Effector memory CD4-positive, alpha-beta T cell (primary cell): ENCODE measurements around the gene KAZALD1.

Experiments used
- DNase-seq, 3 donors: peaks; one replicate each; pipeline ENCODE4 v3.0.0-alpha.2; 2020
- H3K27ac ChIP-seq: 2 replicates; pipeline ENCODE4 v1.7.0; 2013; ENCODE audit warnings: mild to moderate bottlenecking, low read length, moderate library complexity; ENCODE audit not compliant: insufficient read depth, poor library complexity, severe bottlenecking
- H3K27me3 ChIP-seq: replicated peaks from 2 replicates; pipeline ENCODE4 v1.7.0; 2013; ENCODE audit warnings: mild to moderate bottlenecking, low read length; ENCODE audit not compliant: insufficient read depth, control insufficient read depth, poor library complexity, severe bottlenecking
- H3K36me3 ChIP-seq: 2 replicates; pipeline ENCODE4 v1.7.0; 2013; ENCODE audit warnings: mild to moderate bottlenecking, low read length, moderate library complexity; ENCODE audit not compliant: control insufficient read depth, insufficient read depth
- H3K4me1 ChIP-seq: 2 replicates; pipeline ENCODE4 v1.7.0; 2013; ENCODE audit warnings: low read length, mild to moderate bottlenecking; ENCODE audit not compliant: control insufficient read depth, insufficient read depth, poor library complexity, severe bottlenecking
- H3K4me3 ChIP-seq: 2 replicates; pipeline ENCODE4 v1.7.0; 2013; ENCODE audit warnings: low read length, low read depth, mild to moderate bottlenecking; ENCODE audit not compliant: insufficient read depth, poor library complexity, severe bottlenecking
- H3K9me3 ChIP-seq: 2 replicates; pipeline ENCODE4 v1.7.0; 2013; ENCODE audit warnings: mild to moderate bottlenecking, low read length, moderate library complexity; ENCODE audit not compliant: control insufficient read depth

Gene KAZALD1

GRCh38 chr10:101103430-101103829 lies 41.6 kb downstream of the KAZALD1 start:
- no peaks in the 10 kb centered on the region for H3K9me3 ChIP-seq
- no peaks in the 10 kb centered on the region for H3K4me1 ChIP-seq
- H3K4me3 ChIP-seq: no peak overlapping the region
- no peak for DNase-seq
- H3K27me3 ChIP-seq: peaks cover 15% of the 10 kb centered on the region
- H3K27ac ChIP-seq: no peak overlapping the region
- no peaks in the 10 kb centered on the region for H3K36me3 ChIP-seq

GRCh38 chr10:101106351-101106750 lies 44.6 kb downstream of the KAZALD1 start:
- no peaks in the 10 kb centered on the region for H3K4me1 ChIP-seq
- H3K4me3 ChIP-seq: no peak overlapping the region
- no peak overlapping the region for H3K27ac ChIP-seq
- no peak for DNase-seq
- no peaks in the 10 kb centered on the region for H3K36me3 ChIP-seq
- peaks cover 9% of the 10 kb centered on the region for H3K27me3 ChIP-seq
- H3K9me3 ChIP-seq: no peaks in the 10 kb centered on the region

- Histone ChIP-seq H3K27ac (no peak overlapping the region), H3K27me3 (peaks cover 4% of the 10 kb centered on the region), H3K4me3 (no peak overlapping the region), H3K9me3 (no peaks in the 10 kb centered on the region), H3K4me1 (no peaks in the 10 kb centered on the region), H3K36me3 (no peaks in the 10 kb centered on the region)
- no peak for DNase-seq
These were observed 46.0 kb downstream of the KAZALD1 start for GRCh38 chr10:101107771-101108170.

GRCh38 chr10:101110856-101111523 lies 49.2 kb downstream of the KAZALD1 start:
- Histone ChIP-seq H3K4me1 (no peaks in the 10 kb centered on the region), H3K27ac (no peak overlapping the region), H3K36me3 (no peaks in the 10 kb centered on the region), H3K4me3 (no peak overlapping the region), H3K9me3 (no peaks in the 10 kb centered on the region), H3K27me3 (peaks cover 15% of the 10 kb centered on the region)
- no peak for DNase-seq

- no peaks in the 10 kb centered on the region for H3K4me1 ChIP-seq
- no peak for DNase-seq
- peaks cover 15% of the 10 kb centered on the region for H3K27me3 ChIP-seq
- no peaks in the 10 kb centered on the region for H3K36me3 ChIP-seq
- H3K27ac ChIP-seq: no peak overlapping the region
- no peak overlapping the region for H3K4me3 ChIP-seq
- H3K9me3 ChIP-seq: no peaks in the 10 kb centered on the region
These were observed 49.8 kb downstream of the KAZALD1 start for GRCh38 chr10:101111547-101111946.

GRCh38 chr10:101112799-101113594 lies 51.2 kb downstream of the KAZALD1 start:
- Histone ChIP-seq H3K9me3 (no peaks in the 10 kb centered on the region), H3K36me3 (no peaks in the 10 kb centered on the region), H3K27ac (no peak overlapping the region), H3K4me3 (no peak overlapping the region), H3K27me3 (peaks cover 15% of the 10 kb centered on the region), H3K4me1 (no peaks in the 10 kb centered on the region)
- DNase-seq: no peak

- Histone ChIP-seq H3K4me1 (no peaks in the 10 kb centered on the region), H3K36me3 (no peaks in the 10 kb centered on the region), H3K27me3 (peaks cover 15% of the 10 kb centered on the region), H3K27ac (no peak overlapping the region), H3K4me3 (no peak overlapping the region), H3K9me3 (no peaks in the 10 kb centered on the region)
- DNase-seq: no peak
These were observed 52.2 kb downstream of the KAZALD1 start for GRCh38 chr10:101113890-101114403.

GRCh38 chr10:101114646-101115045 lies 52.9 kb downstream of the KAZALD1 start:
- no peaks in the 10 kb centered on the region for H3K4me1 ChIP-seq
- DNase-seq: no peak
- H3K4me3 ChIP-seq: no peak overlapping the region
- no peak overlapping the region for H3K27ac ChIP-seq
- H3K36me3 ChIP-seq: no peaks in the 10 kb centered on the region
- H3K9me3 ChIP-seq: no peaks in the 10 kb centered on the region
- H3K27me3 ChIP-seq: peaks cover 15% of the 10 kb centered on the region
